ENCODE results near the gene AP2S1. TPM values are rescaled to one million over a fixed set of nuclear protein-coding genes. Genes with fewer than 3 reads are reported as not detected.
A peak's percentile ranks its signal among the peaks of the same experiment; 100 is the strongest.

Gene AP2S1
- total and polyA plus RNA-seq, 2 of the 4 experiments (the other 2 are of a cell fraction): 144 to 274 TPM

DNA sequence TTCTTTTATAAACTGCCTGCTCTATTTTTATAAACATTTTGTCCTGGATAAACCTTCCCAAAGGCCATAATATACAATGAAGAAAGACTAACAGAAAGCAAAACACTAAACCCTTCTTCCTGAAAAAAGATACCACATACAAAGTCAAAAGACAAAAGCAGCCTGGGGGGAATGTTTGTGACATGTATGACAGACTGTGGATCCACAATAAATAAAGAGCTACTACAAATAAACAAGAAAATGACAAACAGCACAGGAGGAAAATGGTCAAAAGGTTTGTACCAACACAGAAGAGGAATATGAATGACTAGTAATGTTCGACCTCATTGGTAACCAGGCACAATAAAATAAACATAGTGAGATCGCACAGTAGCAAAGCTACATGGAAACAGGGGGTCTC, 19.8 kb downstream of the AP2S1 start:
- CTCF ChIA-PET: interaction anchor here (1.5 to 1.6 kb wide), 2 partner anchors 44 to 46 kb away, joined by 4 read pairs; no protein-coding TSS in a partner anchor
- POLR2A ChIA-PET (ENCODE audit: unreplicated experiment): interaction anchor here (0.9 kb wide), 1 partner anchor 42 kb away, joined by 5 read pairs; the partner anchor contains the start of gene SLC1A5

More for the DNA sequence above, 19.8 kb downstream of the AP2S1 start:
- H3K79me1 ChIP-seq (ENCODE audit: low read depth in 1 of 2, low read length in 2 of 2): no peaks in the 10 kb centered on the region
- no peak overlapping the region for H2AFZ ChIP-seq (replicated peaks; ENCODE audit: low read length, poor library complexity)
- H3K27ac ChIP-seq (ENCODE audit: insufficient read depth, low read length): peak overlapping the region; percentile 72; the same call in 1 of the 2 replicates
- DNase-seq (peak; percentile 50), ATAC-seq (ENCODE audit: low read depth) (0 out of 2 replicates have a peak, but pooled peaks have one; percentile 44)
- H4K91ac ChIP-seq (ENCODE audit: insufficient read depth, low read depth, low read length): no peak overlapping the region
- no peaks in the 10 kb centered on the region for H3K27me3 ChIP-seq (ENCODE audit: control insufficient read depth, insufficient read depth, low read length)
- H3K9ac ChIP-seq (ENCODE audit: low read depth, low read length): no peak overlapping the region
- no peak overlapping the region for H3K56ac ChIP-seq (ENCODE audit: extremely low read depth, insufficient read depth, low read length)
- no peak overlapping the region for H3K4me2 ChIP-seq (ENCODE audit: low read depth, low read length)
- H2BK120ac ChIP-seq (ENCODE audit: low read depth, low read length): peak overlapping the region; percentile 11; the same call in 1 of the 2 replicates
- no peaks in the 10 kb centered on the region for H3K9me3 ChIP-seq (ENCODE audit: control insufficient read depth, insufficient read depth, low read length)
- H2BK15ac ChIP-seq (ENCODE audit: low read depth, low read length): peak overlapping the region; percentile 12; the same call in 1 of the 3 replicates
- peaks cover 3% of the 10 kb centered on the region; the same call in 1 of the 2 replicates for H3K4me1 ChIP-seq (ENCODE audit: control insufficient read depth, insufficient read depth, low read length)
- H3K4me3 ChIP-seq (ENCODE audit: insufficient read depth, low read depth, low read length): no peak overlapping the region
- H3K23ac ChIP-seq (ENCODE audit: low read depth, low read length): no peak overlapping the region
- H4K8ac ChIP-seq (ENCODE audit: low read depth in 2 of 2, low read length in 2 of 2): 0 out of 4 replicates have a peak overlapping the region, but pooled peaks of 1 of the 2 experiments have one; percentile 22
- peak overlapping the region; percentile 77; the same call in 1 of the 2 replicates for H4K5ac ChIP-seq (ENCODE audit: low read depth, low read length)
- peaks cover 5% of the 10 kb centered on the region; the same call in 1 of the 2 replicates for H3K9me1 ChIP-seq (ENCODE audit: insufficient read depth, low read length)
- no CpG with 5 or more reads among the region's 2 CpGs for WGBS, 2 experiments (ENCODE audit: extremely low coverage in 2 of 2, insufficient read length in 1 of 2)
- TF ChIP-seq NFE2L2 (IDR thresholded peaks at IDR 0.05; ENCODE audit: low read depth, low read length): no peak
- TF ChIP-seq FOS (IDR thresholded peaks at IDR 0.05; ENCODE audit: low read depth, low read length): no peak
- no peak for TF ChIP-seq MAZ (IDR thresholded peaks at IDR 0.05; ENCODE audit: borderline replicate concordance, low read depth, low read length)
- no peak for TF ChIP-seq MXI1 (IDR thresholded peaks at IDR 0.05; ENCODE audit: borderline replicate concordance, low read depth, low read length)
- no peak for TF ChIP-seq CEBPB (IDR thresholded peaks at IDR 0.05; ENCODE audit: low read depth, low read length)
- no peak for TF ChIP-seq RAD21 (IDR thresholded peaks at IDR 0.05; ENCODE audit: low read length)
- TF ChIP-seq BHLHE40 (IDR thresholded peaks at IDR 0.05; ENCODE audit: low read depth, low read length): no peak
- TF ChIP-seq, protein P1, sequence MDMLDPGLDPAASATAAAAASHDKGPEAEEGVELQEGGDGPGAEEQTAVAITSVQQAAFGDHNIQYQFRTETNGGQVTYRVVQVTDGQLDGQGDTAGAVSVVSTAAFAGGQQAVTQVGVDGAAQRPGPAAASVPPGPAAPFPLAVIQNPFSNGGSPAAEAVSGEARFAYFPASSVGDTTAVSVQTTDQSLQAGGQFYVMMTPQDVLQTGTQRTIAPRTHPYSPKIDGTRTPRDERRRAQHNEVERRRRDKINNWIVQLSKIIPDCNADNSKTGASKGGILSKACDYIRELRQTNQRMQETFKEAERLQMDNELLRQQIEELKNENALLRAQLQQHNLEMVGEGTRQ (IDR thresholded peaks at IDR 0.05; ENCODE audit: low read depth, low read length): no peak
- no peak for TF ChIP-seq MAFK (IDR thresholded peaks at IDR 0.05; ENCODE audit: low read depth, low read length)
- TF ChIP-seq SMC3 (IDR thresholded peaks at IDR 0.05; ENCODE audit: low read depth, low read length): no peak
- TF ChIP-seq POLR2A (IDR thresholded peaks at IDR 0.05; ENCODE audit: low read depth, low read length): no peak
- intact Hi-C loops (cut with micrococcal nuclease) (loop anchor here (1.0 kb wide), 1 partner anchor 43 kb away; the partner anchor contains the start of gene SLC1A5), in situ Hi-C loops (cut with MboI; ENCODE audit: low sequenced_read_pairs) (no loop called here), dilution Hi-C loops (cut with HindIII; ENCODE audit: low sequenced_read_pairs, unreplicated experiment) (no loop called here)
- no peaks in the 10 kb centered on the region for H4K20me1 ChIP-seq (ENCODE audit: insufficient read depth, low read length)
- peak overlapping the region; percentile 16; the same call in 1 of the 2 replicates for H2AK5ac ChIP-seq (ENCODE audit: low read depth, low read length)
- peak overlapping the region; percentile 28; the same call in 1 of the 2 replicates for H3K4ac ChIP-seq (ENCODE audit: low read depth, low read length)
- peak overlapping the region; percentile 59; the same call in 1 of the 2 replicates for H2BK20ac ChIP-seq (ENCODE audit: low read depth, low read length)
- H3K14ac ChIP-seq (replicated peaks; ENCODE audit: low read depth, low read length): no peak overlapping the region
- peak overlapping the region; percentile 63 for H2BK5ac ChIP-seq (ENCODE audit: low read depth, low read length, poor library complexity, severe bottlenecking)
- H3K18ac ChIP-seq (ENCODE audit: low read depth, low read length): peak overlapping the region; percentile 83; the same call in 1 of the 2 replicates
- no TSS peak for BruUV-seq (replicated peaks)
- H3K36me3 ChIP-seq (ENCODE audit: control insufficient read depth, insufficient read depth, low read length): 0 out of 2 replicates have a peak, but pooled peaks cover 2% of the 10 kb centered on the region
- H2AK9ac ChIP-seq (replicated peaks; ENCODE audit: low read depth, low read length, poor library complexity): no peak overlapping the region

Measured in IMR-90 (cell line).